PC-3 (cell line): ENCODE data around the gene EPB41L4A.

Experiments used
- EZH2phosphoT487 ChIP-seq: fragments of 300-600 bp; sonication (generic); IDR thresholded peaks from 2 replicates; pipeline ENCODE4 v1.6.1; 2018; ENCODE audit warnings: mild to moderate bottlenecking, antibody characterized with exemption, low read length, borderline replicate concordance
- TF ChIP-seq, protein P1 (sequence below): fragments of 300-600 bp; sonication (generic); conservative IDR thresholded peaks from 2 replicates; pipeline ENCODE4 v1.5.1; 2017; ENCODE audit warnings: antibody characterized with exemption, low read depth, mild to moderate bottlenecking, low read length

DNA sequence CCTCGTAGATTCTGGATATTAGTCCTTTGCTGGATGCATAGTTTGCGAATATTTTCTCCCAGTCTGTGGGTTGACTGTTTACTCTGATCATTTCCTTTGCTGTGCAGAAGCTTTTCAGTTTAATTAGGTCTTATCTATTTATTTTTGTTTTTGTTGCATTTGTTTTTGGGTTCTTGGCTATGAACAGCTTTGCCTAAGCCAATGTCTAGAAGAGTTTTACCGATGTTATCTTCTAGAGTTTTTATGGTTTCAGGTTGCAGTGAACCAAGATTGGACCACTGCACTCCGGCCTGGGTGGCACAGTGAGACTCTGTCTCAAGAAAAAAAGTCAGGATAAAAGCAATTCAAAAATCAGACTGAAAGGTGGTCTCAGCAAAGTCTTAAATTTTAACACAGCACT, 188.5 kb downstream of the EPB41L4A start:
- no peak for TF ChIP-seq EZH2phosphoT487
- TF ChIP-seq, protein P1, sequence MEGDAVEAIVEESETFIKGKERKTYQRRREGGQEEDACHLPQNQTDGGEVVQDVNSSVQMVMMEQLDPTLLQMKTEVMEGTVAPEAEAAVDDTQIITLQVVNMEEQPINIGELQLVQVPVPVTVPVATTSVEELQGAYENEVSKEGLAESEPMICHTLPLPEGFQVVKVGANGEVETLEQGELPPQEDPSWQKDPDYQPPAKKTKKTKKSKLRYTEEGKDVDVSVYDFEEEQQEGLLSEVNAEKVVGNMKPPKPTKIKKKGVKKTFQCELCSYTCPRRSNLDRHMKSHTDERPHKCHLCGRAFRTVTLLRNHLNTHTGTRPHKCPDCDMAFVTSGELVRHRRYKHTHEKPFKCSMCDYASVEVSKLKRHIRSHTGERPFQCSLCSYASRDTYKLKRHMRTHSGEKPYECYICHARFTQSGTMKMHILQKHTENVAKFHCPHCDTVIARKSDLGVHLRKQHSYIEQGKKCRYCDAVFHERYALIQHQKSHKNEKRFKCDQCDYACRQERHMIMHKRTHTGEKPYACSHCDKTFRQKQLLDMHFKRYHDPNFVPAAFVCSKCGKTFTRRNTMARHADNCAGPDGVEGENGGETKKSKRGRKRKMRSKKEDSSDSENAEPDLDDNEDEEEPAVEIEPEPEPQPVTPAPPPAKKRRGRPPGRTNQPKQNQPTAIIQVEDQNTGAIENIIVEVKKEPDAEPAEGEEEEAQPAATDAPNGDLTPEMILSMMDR = no peak
